IMR-90 (cell line): ENCODE measurements around the gene SIK2. TPM values are rescaled to one million over a fixed set of nuclear protein-coding genes. Genes with fewer than 3 reads are reported as not detected.
A peak's percentile ranks its signal among the peaks of the same experiment; 100 is the strongest.

Source experiments
- ATAC-seq: fragments of 200-7000 bp; cut with Tn5 transposase; 2 replicates; pipeline ENCODE4 v1.9.1; 2020; ENCODE audit warnings: low read depth, mild to moderate bottlenecking, moderate library complexity
- BruUV-seq: library from RNA; stranded (reverse); fragments of 400-500 nt; replicated peaks from 2 replicates; lab custom pipeline; 2021; lab: Mats Ljungman, UMichigan
- CTCF ChIA-PET: fragments of 300-600 bp; formaldehyde crosslinking; extraction: SDS; loops from one replicate; lab custom pipeline; 2021; ENCODE audit warnings: antibody characterized with exemption; lab: Yijun Ruan, JAX
- POLR2A ChIA-PET: fragments of 300-600 bp; sonication (Branson Sonifier 250); formaldehyde crosslinking; loops from one replicate; lab custom pipeline; 2022; ENCODE audit warnings: antibody characterized with exemption; ENCODE audit not compliant: unreplicated experiment; lab: Charles Lee
- DNase-seq: peaks from one replicate; pipeline ENCODE4 v3.0.0; 2013
- H2AFZ ChIP-seq: replicated peaks from 2 replicates; pipeline ENCODE3; 2013; ENCODE audit warnings: low read length, mild to moderate bottlenecking; ENCODE audit not compliant: poor library complexity
- H2AK5ac ChIP-seq: 2 replicates; pipeline ENCODE4 v1.6.1; 2013; ENCODE audit warnings: low read depth, low read length, inconsistent platforms
- H2AK9ac ChIP-seq: replicated peaks from 2 replicates; pipeline ENCODE3; 2013; ENCODE audit warnings: mild to moderate bottlenecking, low read depth, low read length, moderate library complexity; ENCODE audit not compliant: poor library complexity
- H2BK120ac ChIP-seq: 2 replicates; pipeline ENCODE4 v1.6.1; 2013; ENCODE audit warnings: low read depth, low read length, inconsistent platforms
- H2BK15ac ChIP-seq: 3 replicates; pipeline ENCODE4 v1.6.1; 2013; ENCODE audit warnings: low read depth, low read length, inconsistent platforms
- H2BK20ac ChIP-seq: 2 replicates; pipeline ENCODE4 v1.6.1; 2013; ENCODE audit warnings: low read depth, mild to moderate bottlenecking, inconsistent platforms, low read length, moderate library complexity
- H2BK5ac ChIP-seq: 2 replicates; pipeline ENCODE4 v1.6.1; 2013; ENCODE audit warnings: mild to moderate bottlenecking, low read depth, low read length, inconsistent platforms; ENCODE audit not compliant: poor library complexity, severe bottlenecking
- H3K14ac ChIP-seq: replicated peaks from 2 replicates; pipeline ENCODE4 v1.6.1; 2013; ENCODE audit warnings: low read depth, low read length, inconsistent platforms
- H3K18ac ChIP-seq: 2 replicates; pipeline ENCODE4 v1.6.1; 2013; ENCODE audit warnings: low read depth, low read length, control low read depth
- H3K23ac ChIP-seq: 2 replicates; pipeline ENCODE4 v1.6.1; 2013; ENCODE audit warnings: low read depth, low read length, inconsistent platforms
- H3K27ac ChIP-seq: 2 replicates; pipeline ENCODE4 v1.5.1; 2013; ENCODE audit warnings: mild to moderate bottlenecking, control low read depth, low read length; ENCODE audit not compliant: insufficient read depth
- H3K27me3 ChIP-seq: 2 replicates; pipeline ENCODE4 v1.6.1; 2013; ENCODE audit warnings: low read length; ENCODE audit not compliant: control insufficient read depth, insufficient read depth
- H3K36me3 ChIP-seq: 2 replicates; pipeline ENCODE4 v1.6.1; 2013; ENCODE audit warnings: low read length, mixed read lengths; ENCODE audit not compliant: control insufficient read depth, insufficient read depth
- H3K4ac ChIP-seq: 2 replicates; pipeline ENCODE4 v1.6.1; 2013; ENCODE audit warnings: low read depth, low read length, inconsistent platforms
- H3K4me1 ChIP-seq: 2 replicates; pipeline ENCODE4 v1.6.1; 2013; ENCODE audit warnings: low read length, mixed read lengths; ENCODE audit not compliant: control insufficient read depth, insufficient read depth
- H3K4me2 ChIP-seq: 2 replicates; pipeline ENCODE4 v1.6.1; 2013; ENCODE audit warnings: low read depth, mild to moderate bottlenecking, control low read depth, low read length, moderate library complexity
- H3K4me3 ChIP-seq: 2 replicates; pipeline ENCODE4 v1.5.1; 2013; ENCODE audit warnings: low read depth, mild to moderate bottlenecking, control low read depth, low read length, moderate library complexity; ENCODE audit not compliant: insufficient read depth
- H3K56ac ChIP-seq: 2 replicates; pipeline ENCODE4 v1.6.1; 2013; ENCODE audit warnings: low read length, inconsistent platforms; ENCODE audit not compliant: insufficient read depth; ENCODE audit errors: extremely low read depth
- H3K79me1 ChIP-seq, 2 experiments: 2 replicates each; pipeline ENCODE4 v1.6.1; 2013; ENCODE audit warnings: low read length in 2 of 2, inconsistent platforms in 1 of 2, low read depth in 1 of 2
- H3K9ac ChIP-seq: 2 replicates; pipeline ENCODE4 v1.6.1; 2013; ENCODE audit warnings: low read depth, low read length, control low read depth
- H3K9me1 ChIP-seq: 2 replicates; pipeline ENCODE4 v1.6.1; 2013; ENCODE audit warnings: low read length, inconsistent platforms; ENCODE audit not compliant: insufficient read depth
- H3K9me3 ChIP-seq: 2 replicates; pipeline ENCODE4 v1.6.1; 2013; ENCODE audit warnings: low read length; ENCODE audit not compliant: control insufficient read depth, insufficient read depth
- H4K20me1 ChIP-seq: 2 replicates; pipeline ENCODE4 v1.6.1; 2013; ENCODE audit warnings: low read length, inconsistent platforms; ENCODE audit not compliant: insufficient read depth
- H4K5ac ChIP-seq: 2 replicates; pipeline ENCODE4 v1.6.1; 2013; ENCODE audit warnings: mild to moderate bottlenecking, low read depth, low read length, control low read depth
- H4K8ac ChIP-seq, 2 experiments: 2 replicates each; pipeline ENCODE4 v1.6.1; 2013; ENCODE audit warnings: low read depth in 2 of 2, low read length in 2 of 2, control low read depth in 1 of 2, inconsistent platforms in 1 of 2
- H4K91ac ChIP-seq: 2 replicates; pipeline ENCODE4 v1.6.1; 2013; ENCODE audit warnings: low read depth, low read length, inconsistent platforms; ENCODE audit not compliant: insufficient read depth
- CEBPB ChIP-seq: IDR thresholded peaks from 2 replicates; pipeline ENCODE4 v1.6.1; 2012; ENCODE audit warnings: low read depth, low read length, improper control_type of control experiment
- ELK1 ChIP-seq: fragments of 150-350 bp; IDR thresholded peaks from 2 replicates; pipeline ENCODE4 v1.6.1; 2016; ENCODE audit warnings: low read depth, mild to moderate bottlenecking, low read length, moderate library complexity, borderline replicate concordance
- MAFK ChIP-seq: IDR thresholded peaks from 2 replicates; pipeline ENCODE4 v1.6.1; 2012; ENCODE audit warnings: low read depth, low read length, improper control_type of control experiment
- MAZ ChIP-seq: IDR thresholded peaks from 2 replicates; pipeline ENCODE4 v1.6.1; 2012; ENCODE audit warnings: low read depth, mild to moderate bottlenecking, low read length, improper control_type of control experiment, moderate library complexity, borderline replicate concordance
- NFE2L2 ChIP-seq: fragments of 150-350 bp; IDR thresholded peaks from 2 replicates; pipeline ENCODE4 v1.6.1; 2016; ENCODE audit warnings: low read depth, mild to moderate bottlenecking, low read length
- POLR2A ChIP-seq: IDR thresholded peaks from 2 replicates; pipeline ENCODE4 v1.6.1; 2012; ENCODE audit warnings: mild to moderate bottlenecking, low read depth, low read length
- RAD21 ChIP-seq: IDR thresholded peaks from 2 replicates; pipeline ENCODE4 v1.6.1; 2012; ENCODE audit warnings: low read length, improper control_type of control experiment
- RCOR1 ChIP-seq: IDR thresholded peaks from 2 replicates; pipeline ENCODE4 v1.6.1; 2012; ENCODE audit warnings: mild to moderate bottlenecking, low read length, improper control_type of control experiment; ENCODE audit not compliant: insufficient replicate concordance
- RFX5 ChIP-seq: IDR thresholded peaks from 2 replicates; pipeline ENCODE4 v1.8.0; 2012; ENCODE audit warnings: low read depth, mild to moderate bottlenecking, low read length, moderate library complexity
- SMC3 ChIP-seq: fragments of 150-350 bp; IDR thresholded peaks from 2 replicates; pipeline ENCODE4 v1.6.1; 2016; ENCODE audit warnings: low read depth, mild to moderate bottlenecking, antibody characterized with exemption, low read length, moderate library complexity
- WGBS, 2 experiments: methylation state at CpG; one replicate each; pipeline versions ENCODE4 v1.1.5 to v1.1.7; 2013; ENCODE audit warnings: missing lambda C conversion rate in 2 of 2; ENCODE audit not compliant: insufficient read length in 1 of 2; ENCODE audit errors: extremely low coverage in 2 of 2; 5-methylcytosine and 5-hydroxymethylcytosine counted together
- dilution Hi-C: fragments of 300-500 bp; cut with HindIII; formaldehyde crosslinking; loops from one replicate; pipeline ENCODE4 v1.14.3; 2018; ENCODE audit warnings: low sequenced_read_pairs; ENCODE audit not compliant: unreplicated experiment
- in situ Hi-C: fragments of 300-500 bp; cut with MboI; formaldehyde crosslinking; loops from 3 replicates; pipeline ENCODE4 v1.14.3; 2019; ENCODE audit warnings: low sequenced_read_pairs, inconsistent platforms, mixed read lengths
- intact Hi-C: fragments of 100-400 bp; cut with micrococcal nuclease; formaldehyde crosslinking; loops from 2 replicates; pipeline ENCODE4 v1.10.0; 2022
- polyA plus RNA-seq, 3 experiments: library from polyadenylated mRNA; depleted of rRNA; stranded (reverse); fragments of >200 nt; gene quantifications; 2 replicates each; pipeline ENCODE4 v1.2.3, GENCODE V29; 2012; ENCODE audit warnings: low replicate concordance in 1 of 3
- total RNA-seq: library from RNA; depleted of rRNA; stranded (reverse); fragments of >200 nt; gene quantifications from 2 replicates; pipeline ENCODE4 v1.2.3, GENCODE V29; 2012
- TF ChIP-seq, protein P1 (sequence below): conservative IDR thresholded peaks from 2 replicates; pipeline ENCODE4 v1.5.1; 2012; ENCODE audit warnings: mild to moderate bottlenecking, low read depth, low read length, improper control_type of control experiment
- TF ChIP-seq, protein P2 (sequence below): fragments of 150-350 bp; IDR thresholded peaks from 2 replicates; pipeline ENCODE4 v1.6.1; 2017; ENCODE audit warnings: mild to moderate bottlenecking, antibody characterized with exemption, low read length, low read depth

Gene SIK2
- total and polyA plus RNA-seq, 2 of the 4 experiments (the other 2 are of a cell fraction) = 7.9 to 10.4 TPM

DNA sequence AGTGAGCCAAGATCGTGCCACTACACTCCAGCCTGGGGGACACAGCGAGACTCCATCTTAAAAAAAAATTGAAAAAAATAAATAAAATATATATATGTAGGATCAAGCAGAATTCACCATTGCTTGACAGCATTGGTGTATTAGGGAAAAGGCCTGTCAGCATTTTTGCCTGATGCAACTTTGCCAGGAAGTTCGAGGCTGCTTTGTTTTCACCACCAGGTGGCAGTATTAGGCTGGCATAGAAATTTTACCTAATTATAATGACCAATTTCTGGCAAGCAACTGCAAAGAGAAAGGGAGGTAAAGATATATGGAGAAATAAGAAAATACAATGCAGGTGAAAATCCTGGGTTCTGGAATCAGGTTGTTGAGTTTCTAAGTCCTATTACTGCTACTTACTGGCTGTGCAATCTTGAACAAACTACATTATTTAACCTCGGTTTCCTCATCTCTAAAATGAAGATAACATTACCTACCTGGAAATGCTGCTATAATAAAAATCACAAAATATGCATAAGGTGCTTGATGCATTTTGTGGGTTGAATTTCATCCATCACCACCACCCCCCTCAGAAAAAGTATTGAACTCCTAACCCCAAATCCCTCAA lies 37.0 kb upstream of the SIK2 start:
- dilution Hi-C loops (no loop called here), in situ Hi-C loops (no loop called here), intact Hi-C loops (loop anchor here (1.0 to 2.0 kb wide), 4 partner anchors 36 to 276 kb away; no protein-coding TSS in a partner anchor)
- H2AK9ac ChIP-seq = no peak overlapping the region
- peak overlapping the region; percentile 10 for H2BK5ac ChIP-seq
- H3K9me3 ChIP-seq = no peaks in the 10 kb centered on the region
- H3K9me1 ChIP-seq = peaks cover 13% of the 10 kb centered on the region
- H3K56ac ChIP-seq = no peak overlapping the region
- H2AFZ ChIP-seq = no peak overlapping the region
- H3K9ac ChIP-seq = no peak overlapping the region
- H3K4me3 ChIP-seq = no peak overlapping the region
- H3K4me2 ChIP-seq = no peak overlapping the region
- 0 out of 2 replicates have a peak overlapping the region, but pooled peaks have one; percentile 9 for H2AK5ac ChIP-seq
- no peak overlapping the region for H3K23ac ChIP-seq
- no peak overlapping the region for H3K14ac ChIP-seq
- no peak overlapping the region for H3K27ac ChIP-seq
- H3K36me3 ChIP-seq = peaks cover 15% of the 10 kb centered on the region
- H3K27me3 ChIP-seq = no peaks in the 10 kb centered on the region
- POLR2A ChIA-PET = no interaction called here
- H4K91ac ChIP-seq = peak overlapping the region; percentile 64; the same call in 1 of the 2 replicates
- H2BK20ac ChIP-seq = 0 out of 2 replicates have a peak overlapping the region, but pooled peaks have one; percentile 0
- no peak overlapping the region for H2BK15ac ChIP-seq
- H4K20me1 ChIP-seq = 0 out of 2 replicates have a peak, but pooled peaks cover 3% of the 10 kb centered on the region
- TF ChIP-seq NFE2L2 (peak; percentile 24; the same call in 1 of the 2 replicates), RAD21 (peak; percentile 89), SMC3 (peak; percentile 92), MAFK (peak; percentile 98), RFX5 (no peak), ELK1 (no peak), MAZ (no peak), POLR2A (peak; percentile 28; the same call in 1 of the 2 replicates), CEBPB (peak; percentile 83), RCOR1 (no peak)
- TF ChIP-seq, protein P1, sequence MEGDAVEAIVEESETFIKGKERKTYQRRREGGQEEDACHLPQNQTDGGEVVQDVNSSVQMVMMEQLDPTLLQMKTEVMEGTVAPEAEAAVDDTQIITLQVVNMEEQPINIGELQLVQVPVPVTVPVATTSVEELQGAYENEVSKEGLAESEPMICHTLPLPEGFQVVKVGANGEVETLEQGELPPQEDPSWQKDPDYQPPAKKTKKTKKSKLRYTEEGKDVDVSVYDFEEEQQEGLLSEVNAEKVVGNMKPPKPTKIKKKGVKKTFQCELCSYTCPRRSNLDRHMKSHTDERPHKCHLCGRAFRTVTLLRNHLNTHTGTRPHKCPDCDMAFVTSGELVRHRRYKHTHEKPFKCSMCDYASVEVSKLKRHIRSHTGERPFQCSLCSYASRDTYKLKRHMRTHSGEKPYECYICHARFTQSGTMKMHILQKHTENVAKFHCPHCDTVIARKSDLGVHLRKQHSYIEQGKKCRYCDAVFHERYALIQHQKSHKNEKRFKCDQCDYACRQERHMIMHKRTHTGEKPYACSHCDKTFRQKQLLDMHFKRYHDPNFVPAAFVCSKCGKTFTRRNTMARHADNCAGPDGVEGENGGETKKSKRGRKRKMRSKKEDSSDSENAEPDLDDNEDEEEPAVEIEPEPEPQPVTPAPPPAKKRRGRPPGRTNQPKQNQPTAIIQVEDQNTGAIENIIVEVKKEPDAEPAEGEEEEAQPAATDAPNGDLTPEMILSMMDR = peak; percentile 92
- TF ChIP-seq, protein P2, sequence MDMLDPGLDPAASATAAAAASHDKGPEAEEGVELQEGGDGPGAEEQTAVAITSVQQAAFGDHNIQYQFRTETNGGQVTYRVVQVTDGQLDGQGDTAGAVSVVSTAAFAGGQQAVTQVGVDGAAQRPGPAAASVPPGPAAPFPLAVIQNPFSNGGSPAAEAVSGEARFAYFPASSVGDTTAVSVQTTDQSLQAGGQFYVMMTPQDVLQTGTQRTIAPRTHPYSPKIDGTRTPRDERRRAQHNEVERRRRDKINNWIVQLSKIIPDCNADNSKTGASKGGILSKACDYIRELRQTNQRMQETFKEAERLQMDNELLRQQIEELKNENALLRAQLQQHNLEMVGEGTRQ = no peak
- H3K4ac ChIP-seq = peak overlapping the region; percentile 61
- BruUV-seq = no TSS peak
- H4K5ac ChIP-seq = no peak overlapping the region
- H3K4me1 ChIP-seq = peaks cover 23% of the 10 kb centered on the region
- ATAC-seq (peak; percentile 11; the same call in 1 of the 2 replicates), DNase-seq (peak; percentile 80)
- peak overlapping the region in 1 of 2 experiments; percentile 42; a peak in 1 of 4 replicates for H4K8ac ChIP-seq
- CTCF ChIA-PET = interaction anchor here (0.8 kb wide), 1 partner anchor 116 kb away, joined by 3 read pairs; no protein-coding TSS in a partner anchor
- H2BK120ac ChIP-seq = peak overlapping the region; percentile 71
- H3K18ac ChIP-seq = no peak overlapping the region
- no CpG with 5 or more reads among the region's 4 CpGs for WGBS, 2 experiments
- peaks cover under 1 to 17% of the 10 kb centered on the region in 2 experiments; a peak in 2 of 4 replicates for H3K79me1 ChIP-seq
